HG03378 (cell line): ENCODE measurements around the gene MEF2D.

ENCODE experiments used
- ATAC-seq: cut with Tn5 transposase; IDR thresholded peaks from one replicate; pipeline ENCODE4 v1.9.1; 2021; ENCODE audit warnings: mild to moderate bottlenecking, moderate library complexity; ENCODE audit not compliant: unreplicated experiment

The MEF2D gene

DNA sequence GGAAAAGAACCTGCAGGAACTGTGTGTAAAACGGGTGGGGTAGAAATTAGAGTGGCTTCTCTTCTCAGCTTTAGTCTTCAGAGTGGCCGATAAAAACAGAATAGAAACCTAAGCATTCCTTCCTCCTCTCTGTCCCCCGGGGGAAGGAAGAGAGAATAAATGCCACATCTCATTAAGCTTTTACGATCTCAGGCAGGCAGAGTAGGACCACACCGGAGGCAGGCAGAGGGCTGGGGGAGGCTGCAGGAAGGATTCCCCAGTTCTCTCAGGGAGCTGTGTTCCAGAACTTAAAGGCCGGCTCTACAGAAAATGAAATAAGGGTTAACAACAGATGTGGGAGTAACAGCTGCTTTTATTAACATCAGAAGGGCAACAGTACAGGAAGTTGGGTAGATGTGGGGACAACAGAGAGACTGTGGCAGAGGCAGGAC lies 24.5 kb upstream of the MEF2D start:
- no peak for ATAC-seq

- ATAC-seq: no peak
Measured at GRCh38 chr1:156524481-156524869, 23.9 kb upstream of the MEF2D start.

GRCh38 chr1:156523801-156524480 lies 23.4 kb upstream of the MEF2D start:
- no peak for ATAC-seq

DNA sequence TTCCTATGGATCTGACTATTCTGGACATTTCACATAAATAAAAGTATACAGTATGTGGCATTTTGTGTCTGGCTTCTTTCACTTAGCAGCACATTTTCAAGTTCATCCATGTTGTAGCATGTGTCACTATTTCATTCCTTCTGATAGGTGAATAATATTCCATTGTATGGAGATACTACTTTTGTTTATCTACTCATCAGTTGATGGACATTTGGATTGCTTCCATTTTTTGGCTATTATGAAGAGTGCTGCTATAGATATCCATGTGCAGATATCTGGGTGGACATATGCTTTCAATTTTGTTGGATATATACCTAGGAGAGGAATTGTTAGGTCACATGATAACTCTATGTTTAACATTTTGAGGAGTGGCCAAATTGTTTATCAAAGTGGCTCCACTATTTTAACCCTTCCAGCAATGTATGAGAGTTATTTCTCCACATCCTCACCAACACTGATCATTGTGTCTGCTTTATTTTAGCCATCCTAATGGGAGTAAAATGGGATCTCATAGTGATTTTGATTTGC lies 21.9 kb upstream of the MEF2D start:
- no peak for ATAC-seq

DNA sequence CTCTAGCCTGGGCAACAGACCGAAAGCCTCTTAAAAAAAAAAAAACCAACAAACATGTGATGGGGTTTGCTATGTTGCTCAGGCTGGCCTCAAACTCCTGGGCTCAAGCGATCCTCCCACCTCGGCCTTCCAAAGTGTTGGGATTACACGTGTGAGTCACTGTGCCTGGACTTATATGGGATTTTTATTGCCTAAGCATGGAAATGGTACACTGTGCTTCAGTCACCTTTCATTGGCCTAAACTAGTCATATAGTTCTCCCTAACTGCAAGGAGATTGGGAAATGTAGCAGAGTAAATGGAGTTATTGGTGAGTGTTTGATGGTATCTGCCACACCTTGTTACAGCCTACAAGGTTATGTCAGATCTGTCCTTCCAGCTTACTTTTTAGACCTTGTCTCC lies 17.2 kb upstream of the MEF2D start:
- no peak for ATAC-seq

DNA sequence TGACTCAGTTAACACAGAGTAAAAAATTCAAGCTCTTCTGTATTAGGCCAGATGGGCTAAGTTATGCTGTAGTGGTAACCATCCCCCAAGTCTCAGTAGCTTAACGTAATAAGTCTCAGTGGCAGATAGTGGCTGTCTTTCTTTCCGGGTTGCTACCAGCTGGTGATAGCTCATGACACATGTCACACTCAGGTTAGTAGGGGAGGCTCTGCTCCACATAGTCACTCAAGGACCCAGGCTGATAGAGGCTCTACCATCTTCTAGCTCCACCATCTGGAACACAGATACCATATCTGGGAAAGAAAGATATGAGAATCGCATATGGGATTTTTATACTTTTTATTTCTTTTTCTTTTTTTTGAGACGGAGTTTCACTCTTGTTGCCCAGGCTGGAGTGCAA lies 16.2 kb upstream of the MEF2D start:
- no peak for ATAC-seq

GRCh38 chr1:156515956-156516355 lies 15.4 kb upstream of the MEF2D start:
- no peak for ATAC-seq

DNA sequence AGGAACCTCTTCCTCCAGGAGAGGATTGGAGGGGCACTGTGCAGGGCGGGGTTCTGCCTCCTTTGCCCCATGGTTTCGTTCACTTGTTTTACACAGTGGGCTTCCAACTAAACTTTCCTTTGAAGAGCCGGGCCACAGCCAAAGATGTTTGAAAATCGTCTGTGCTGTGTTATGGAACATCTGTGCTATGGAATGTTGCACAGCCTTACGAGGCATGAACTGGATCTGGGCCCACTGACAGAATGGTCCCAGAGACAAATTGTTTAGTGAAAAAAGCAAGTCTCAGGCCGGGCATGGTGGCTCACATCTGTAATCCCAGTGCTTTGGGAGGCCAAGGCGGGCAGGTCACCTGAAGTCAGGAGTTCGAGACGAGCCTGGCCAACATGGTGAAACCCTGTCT lies 12.6 kb upstream of the MEF2D start:
- no peak for ATAC-seq

GRCh38 chr1:156511644-156512043 lies 11.1 kb upstream of the MEF2D start:
- no peak for ATAC-seq

DNA sequence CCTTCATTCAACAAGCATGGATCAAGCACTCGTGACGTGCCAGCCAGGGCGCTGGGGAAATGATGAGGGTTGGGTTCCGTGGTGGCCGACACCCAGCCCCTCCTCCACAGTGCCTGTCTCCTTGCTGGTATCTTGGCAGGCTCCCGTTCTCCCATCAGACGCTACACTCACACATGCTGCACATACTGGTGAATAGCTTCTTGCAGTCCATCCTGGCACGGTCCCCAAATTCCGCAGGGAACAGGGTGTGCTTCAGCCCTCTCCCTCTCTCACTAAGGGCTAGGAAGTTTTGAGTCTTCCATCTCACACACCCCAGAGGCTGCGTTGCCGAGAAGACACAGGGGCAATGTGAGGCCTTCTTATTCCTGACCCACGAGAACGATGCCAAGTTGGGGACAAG lies 10.1 kb upstream of the MEF2D start:
- ATAC-seq: no peak

DNA sequence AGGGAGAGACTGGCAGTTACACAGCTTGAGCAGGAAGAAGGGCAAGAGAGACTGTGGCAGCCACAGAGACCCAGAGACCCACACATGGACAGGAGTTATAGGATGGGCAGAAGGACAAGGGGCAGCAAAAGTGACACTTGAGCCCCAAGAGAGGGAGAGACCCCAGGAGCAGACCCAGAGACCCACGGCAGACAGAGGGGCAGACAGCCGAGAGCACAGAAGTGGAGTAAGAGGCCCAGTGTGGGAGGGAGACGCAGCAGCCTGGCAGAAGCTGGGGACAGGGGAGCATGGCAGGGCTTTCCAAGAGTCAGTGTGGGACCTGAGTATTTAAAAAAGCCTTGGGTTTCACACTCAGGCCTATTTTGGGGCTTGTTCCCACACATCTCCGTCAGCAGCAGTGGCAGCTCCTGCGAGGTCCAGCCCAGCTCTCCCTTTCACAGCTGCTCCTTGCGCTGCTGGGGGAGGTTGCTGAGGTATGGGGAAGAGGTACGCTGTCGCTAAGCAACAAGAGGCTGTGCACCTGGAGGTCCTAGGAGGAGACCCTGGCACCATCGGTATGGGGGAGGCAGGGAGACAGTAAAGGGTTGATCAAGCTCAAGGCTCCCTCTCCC lies 9.0 kb upstream of the MEF2D start:
- ATAC-seq: no peak

- no peak for ATAC-seq
Measured at GRCh38 chr1:156508955-156509234, 8.3 kb upstream of the MEF2D start.

DNA sequence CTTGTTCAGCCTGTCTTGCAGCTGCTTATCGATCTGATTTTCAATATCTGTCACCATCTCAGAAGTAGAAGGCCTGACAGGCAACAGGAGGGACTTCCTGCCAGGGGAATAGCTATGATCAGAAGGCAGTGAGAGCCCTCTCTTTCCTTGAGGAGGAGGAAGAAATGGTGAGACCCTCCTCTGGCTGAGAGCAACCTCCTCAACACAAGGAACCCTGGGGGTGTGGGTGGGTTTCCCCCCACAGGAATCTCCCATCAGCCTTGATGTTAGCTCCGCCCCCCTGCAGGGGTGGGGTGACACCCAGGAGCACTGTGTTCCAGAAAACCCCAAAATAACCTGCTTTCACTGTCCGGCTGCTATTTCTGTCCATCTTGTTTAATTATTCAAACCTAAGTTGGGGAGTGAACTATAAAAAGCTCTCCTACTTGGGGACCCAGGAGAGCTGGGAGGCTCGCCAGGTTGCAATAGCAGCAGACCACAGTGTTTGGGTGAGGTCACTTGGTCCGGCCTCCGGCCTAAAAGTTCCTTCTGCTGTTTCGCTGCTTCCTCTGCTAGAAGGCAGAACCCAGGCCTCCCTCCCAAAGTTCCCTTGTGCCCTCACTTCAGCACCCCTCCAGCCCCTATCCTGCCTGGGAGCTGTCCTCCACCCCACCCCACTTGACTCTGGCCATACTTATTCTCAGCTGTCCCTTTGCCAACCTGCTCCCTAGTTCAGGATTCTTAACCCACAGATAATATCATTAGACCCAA lies 7.8 kb upstream of the MEF2D start:
- no peak for ATAC-seq

GRCh38 chr1:156506450-156506849 lies 5.9 kb upstream of the MEF2D start:
- ATAC-seq: no peak

GRCh38 chr1:156505679-156506298 lies 5.2 kb upstream of the MEF2D start:
- ATAC-seq: no peak

DNA sequence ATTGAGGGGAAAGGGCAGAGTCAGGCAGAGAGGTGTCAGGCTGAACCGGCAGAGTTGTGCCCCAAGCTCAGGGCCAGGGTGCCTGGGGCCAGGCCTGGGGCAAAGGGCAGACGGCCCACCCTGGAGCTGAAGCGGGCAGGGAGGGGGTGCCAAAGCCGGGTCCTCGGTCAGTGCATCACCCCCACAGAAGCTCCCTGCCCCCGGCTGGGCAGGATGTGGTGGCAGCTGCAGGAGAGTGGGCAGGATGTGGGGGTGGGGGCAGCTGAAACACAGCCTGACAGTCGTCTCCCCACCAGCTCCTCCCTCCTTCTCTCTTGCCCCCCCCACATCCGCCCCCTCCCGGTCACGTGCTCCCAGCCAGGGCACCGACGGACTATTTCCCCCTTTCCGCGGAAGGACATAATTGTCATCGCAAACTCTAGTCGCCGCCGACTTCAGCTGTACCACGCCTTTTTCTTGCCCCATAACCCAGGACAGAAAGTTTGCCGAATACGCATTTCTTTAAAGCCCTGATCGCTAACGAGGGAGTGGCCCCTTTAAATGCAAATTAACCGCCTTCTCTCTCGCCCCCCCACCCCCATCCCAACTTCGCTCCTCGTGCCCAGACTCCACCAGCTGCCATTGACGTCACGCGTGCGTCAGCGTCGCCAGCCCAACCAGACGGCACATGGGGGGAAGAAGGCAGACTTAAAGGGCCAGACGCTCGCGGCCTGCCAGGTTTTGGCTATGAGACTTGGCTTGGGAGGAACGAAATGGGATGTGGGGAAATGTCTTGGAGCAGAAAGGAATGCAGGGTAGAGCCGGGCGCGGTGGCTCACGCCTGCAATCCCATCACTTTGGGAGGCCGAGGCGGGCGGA lies 4.5 kb upstream of the MEF2D start:
- ATAC-seq: peak; percentile 24

- no peak for ATAC-seq
Measured at GRCh38 chr1:156504438-156504813, 3.9 kb upstream of the MEF2D start.

GRCh38 chr1:156503698-156504437 lies 3.3 kb upstream of the MEF2D start:
- no peak for ATAC-seq

DNA sequence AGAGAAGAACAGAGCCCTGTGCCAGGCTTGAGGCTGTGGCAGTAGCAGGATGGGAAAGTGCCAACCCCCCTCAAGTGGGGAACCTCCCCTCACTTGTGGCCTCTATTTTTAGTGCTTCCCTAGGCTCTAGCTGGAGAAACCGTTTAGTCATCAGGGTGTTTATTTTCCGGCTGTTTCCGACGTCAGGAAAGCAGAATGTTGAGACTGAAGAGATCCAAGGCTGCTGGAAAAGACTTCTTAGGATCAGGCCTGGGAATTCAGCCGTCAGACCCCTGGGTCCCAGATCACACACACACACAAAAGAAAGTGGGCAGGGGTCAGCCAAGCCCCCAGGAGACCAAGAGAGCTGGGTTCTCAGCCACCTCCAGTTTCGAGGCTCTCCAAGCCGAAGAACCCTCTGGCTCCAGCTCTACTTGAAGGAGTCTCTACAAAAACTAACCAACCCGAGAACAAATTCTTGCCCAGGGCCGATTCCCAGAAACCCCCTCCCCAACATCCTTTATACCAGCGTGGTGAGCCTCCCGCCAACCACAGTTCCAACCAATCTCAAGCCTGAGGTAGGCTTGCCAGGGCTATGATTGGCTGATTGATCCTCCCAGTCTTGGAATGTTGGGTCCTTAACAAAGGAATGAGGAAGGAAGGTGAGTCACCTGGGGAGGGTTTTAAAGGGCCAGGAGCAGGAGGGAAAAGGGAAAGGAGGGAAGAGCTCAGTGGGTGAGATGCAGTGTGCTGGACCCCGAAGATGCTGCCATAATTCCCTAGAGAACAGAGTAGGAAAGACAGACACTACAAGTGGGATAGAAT lies 2.5 kb upstream of the MEF2D start:
- ATAC-seq: no peak
